ENCODE measurements around the gene AKR1D1. TPM values are rescaled to one million over a fixed set of nuclear protein-coding genes. Genes with fewer than 3 reads are reported as not detected.

Gene AKR1D1
- not detected for total RNA-seq

GRCh38 chr7:138076196-138076595 lies at the start of gene AKR1D1:
Gene AKR1D1 (plus strand): TSS chr7:138076459. CDS start chr7:138076519, 60 bp downstream.
- no peaks in the 10 kb centered on the region for H3K36me3 ChIP-seq
- no peaks in the 10 kb centered on the region for H3K4me1 ChIP-seq (ENCODE audit: control insufficient read depth in 1 of 2, low read depth in 2 of 2)
- H3K4me3 ChIP-seq = no peak within 1 kb of the TSS
- ATAC-seq (ENCODE audit: insufficient number of reproducible peaks, low FRiP score, low read depth) (no peak), DNase-seq (ENCODE audit: low spot score) (no peak)
- H3K27me3 ChIP-seq (replicated peaks; ENCODE audit: insufficient read depth) = no peaks in the 10 kb centered on the region
- H3K27ac ChIP-seq = no peak within 1 kb of the TSS
- no peak for TF ChIP-seq CTCF (IDR thresholded peaks at IDR 0.05)
- H3K9me3 ChIP-seq = no peaks in the 10 kb centered on the region

GRCh38 chr7:138027100-138027499 lies 49.2 kb upstream of the AKR1D1 start:
- Histone ChIP-seq H3K27ac (no peak overlapping the region), H3K36me3 (no peaks in the 10 kb centered on the region), H3K27me3 (replicated peaks; ENCODE audit: insufficient read depth) (no peaks in the 10 kb centered on the region), H3K9me3 (no peaks in the 10 kb centered on the region), H3K4me1 (ENCODE audit: control insufficient read depth in 1 of 2, low read depth in 2 of 2) (no peaks in the 10 kb centered on the region), H3K4me3 (no peak overlapping the region)
- TF ChIP-seq CTCF (IDR thresholded peaks at IDR 0.05) = no peak
- DNase-seq (ENCODE audit: low spot score) = no peak
- ATAC-seq (ENCODE audit: insufficient number of reproducible peaks, low FRiP score, low read depth) = no peak

GRCh38 chr7:138029126-138029525 lies 47.1 kb upstream of the AKR1D1 start:
- no peak for DNase-seq (ENCODE audit: low spot score)
- no peak for ATAC-seq (ENCODE audit: insufficient number of reproducible peaks, low FRiP score, low read depth)
- Histone ChIP-seq H3K4me3 (no peak overlapping the region), H3K4me1 (ENCODE audit: control insufficient read depth in 1 of 2, low read depth in 2 of 2) (no peaks in the 10 kb centered on the region), H3K27ac (no peak overlapping the region), H3K9me3 (no peaks in the 10 kb centered on the region), H3K27me3 (replicated peaks; ENCODE audit: insufficient read depth) (no peaks in the 10 kb centered on the region), H3K36me3 (no peaks in the 10 kb centered on the region)
- no peak for TF ChIP-seq CTCF (IDR thresholded peaks at IDR 0.05)

- no peaks in the 10 kb centered on the region for H3K4me1 ChIP-seq (ENCODE audit: control insufficient read depth in 1 of 2, low read depth in 2 of 2)
- DNase-seq (ENCODE audit: low spot score) (no peak), ATAC-seq (ENCODE audit: insufficient number of reproducible peaks, low FRiP score, low read depth) (no peak)
- H3K4me3 ChIP-seq = no peak overlapping the region
- H3K9me3 ChIP-seq = no peaks in the 10 kb centered on the region
- H3K36me3 ChIP-seq = no peaks in the 10 kb centered on the region
- H3K27ac ChIP-seq = no peak overlapping the region
- H3K27me3 ChIP-seq (replicated peaks; ENCODE audit: insufficient read depth) = no peaks in the 10 kb centered on the region
- no peak for TF ChIP-seq CTCF (IDR thresholded peaks at IDR 0.05)
Observed at GRCh38 chr7:138029941-138030340, 46.3 kb upstream of the AKR1D1 start.

GRCh38 chr7:138030679-138031351 lies 45.4 kb upstream of the AKR1D1 start:
- H3K36me3 ChIP-seq = no peaks in the 10 kb centered on the region
- H3K9me3 ChIP-seq = no peaks in the 10 kb centered on the region
- DNase-seq (ENCODE audit: low spot score) = no peak
- no peak for ATAC-seq (ENCODE audit: insufficient number of reproducible peaks, low FRiP score, low read depth)
- no peak for TF ChIP-seq CTCF (IDR thresholded peaks at IDR 0.05)
- no peaks in the 10 kb centered on the region for H3K27me3 ChIP-seq (replicated peaks; ENCODE audit: insufficient read depth)
- H3K4me1 ChIP-seq (ENCODE audit: control insufficient read depth in 1 of 2, low read depth in 2 of 2) = no peaks in the 10 kb centered on the region
- no peak overlapping the region for H3K4me3 ChIP-seq
- no peak overlapping the region for H3K27ac ChIP-seq

Data from thoracic aorta (tissue), 2 donors.